GM10266 (cell line): Measurements from ENCODE around the gene ITGA2.

Source experiments
- DNase-seq: peaks from one replicate; pipeline ENCODE4 v3.0.0; 2012; ENCODE audit errors: extremely low spot score
- CTCF ChIP-seq: IDR thresholded peaks from 2 replicates; pipeline ENCODE4 v1.5.1; 2012; ENCODE audit warnings: mild to moderate bottlenecking, low read depth; ENCODE audit not compliant: control insufficient read depth, insufficient read depth; ENCODE audit errors: missing control alignments

ITGA2 gene

GRCh38 chr5:53130266-53130665 is 141.1 kb downstream of the ITGA2 start:
- no peak for DNase-seq
- no peak for TF ChIP-seq CTCF

DNA sequence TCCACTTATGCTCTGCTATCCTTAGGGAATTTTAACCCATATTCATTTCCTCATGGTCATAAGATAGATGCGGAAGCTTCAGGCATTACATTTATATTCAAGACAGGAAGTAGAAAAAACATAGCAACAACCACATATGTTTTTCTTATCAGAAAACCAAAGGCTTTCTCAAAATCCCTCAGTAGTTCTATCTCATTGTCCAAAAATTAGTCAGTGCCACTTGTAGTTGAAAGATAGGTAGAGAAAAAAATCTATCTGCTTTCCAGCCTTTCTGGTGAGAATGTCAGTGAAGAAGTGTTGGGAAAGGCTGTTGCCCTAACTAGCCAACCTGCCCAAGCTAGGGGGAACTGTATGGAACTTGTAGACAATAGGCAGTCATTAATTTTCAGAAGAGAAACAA is 143.9 kb downstream of the ITGA2 start:
- TF ChIP-seq CTCF = no peak
- DNase-seq = no peak
